Cardiac fibroblast (primary cell): ENCODE measurements around the gene SLC15A1.

ENCODE experiments used
- DNase-seq, 2 donors: peaks; one replicate each; pipeline versions ENCODE4 v3.0.0 to v3.0.0-alpha.2; 2010; ENCODE audit warnings: low read depth in 2 of 2
- H3K4me3 ChIP-seq, 2 donors: replicated peaks in 1 of 2; 1 replicate in 1 of 2; 2 replicates in 1 of 2; pipeline ENCODE4 v1.5.1; 2011; ENCODE audit warnings: low read depth in 2 of 2, low read length in 2 of 2, mild to moderate bottlenecking in 2 of 2, moderate library complexity in 1 of 2
- TF ChIP-seq, protein P1 (sequence below): IDR thresholded peaks from one replicate; pipeline ENCODE4 v1.5.1; 2011; ENCODE audit warnings: low read depth, mild to moderate bottlenecking, low read length, inconsistent platforms

Gene SLC15A1

DNA sequence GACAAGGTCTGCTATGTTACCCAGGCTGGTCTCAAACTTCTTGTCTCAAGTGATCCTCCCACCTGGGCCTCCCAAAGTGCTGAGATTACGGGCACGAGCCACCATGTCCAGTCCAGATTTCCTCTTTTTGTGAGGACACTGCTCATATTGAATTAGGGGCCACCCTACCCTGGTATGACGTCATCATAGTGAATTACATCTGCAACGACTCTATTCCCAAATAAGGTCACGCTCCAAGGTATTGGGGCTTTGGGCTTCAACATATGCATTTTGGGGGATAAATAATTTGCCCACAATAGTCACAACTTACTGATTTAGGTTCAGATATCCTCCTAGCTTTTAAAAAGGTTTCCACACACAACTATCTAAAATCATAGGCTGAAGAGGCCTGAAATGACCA lies 9.5 kb downstream of the SLC15A1 start:
- TF ChIP-seq, protein P1, sequence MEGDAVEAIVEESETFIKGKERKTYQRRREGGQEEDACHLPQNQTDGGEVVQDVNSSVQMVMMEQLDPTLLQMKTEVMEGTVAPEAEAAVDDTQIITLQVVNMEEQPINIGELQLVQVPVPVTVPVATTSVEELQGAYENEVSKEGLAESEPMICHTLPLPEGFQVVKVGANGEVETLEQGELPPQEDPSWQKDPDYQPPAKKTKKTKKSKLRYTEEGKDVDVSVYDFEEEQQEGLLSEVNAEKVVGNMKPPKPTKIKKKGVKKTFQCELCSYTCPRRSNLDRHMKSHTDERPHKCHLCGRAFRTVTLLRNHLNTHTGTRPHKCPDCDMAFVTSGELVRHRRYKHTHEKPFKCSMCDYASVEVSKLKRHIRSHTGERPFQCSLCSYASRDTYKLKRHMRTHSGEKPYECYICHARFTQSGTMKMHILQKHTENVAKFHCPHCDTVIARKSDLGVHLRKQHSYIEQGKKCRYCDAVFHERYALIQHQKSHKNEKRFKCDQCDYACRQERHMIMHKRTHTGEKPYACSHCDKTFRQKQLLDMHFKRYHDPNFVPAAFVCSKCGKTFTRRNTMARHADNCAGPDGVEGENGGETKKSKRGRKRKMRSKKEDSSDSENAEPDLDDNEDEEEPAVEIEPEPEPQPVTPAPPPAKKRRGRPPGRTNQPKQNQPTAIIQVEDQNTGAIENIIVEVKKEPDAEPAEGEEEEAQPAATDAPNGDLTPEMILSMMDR = no peak
- no peak for DNase-seq

DNA sequence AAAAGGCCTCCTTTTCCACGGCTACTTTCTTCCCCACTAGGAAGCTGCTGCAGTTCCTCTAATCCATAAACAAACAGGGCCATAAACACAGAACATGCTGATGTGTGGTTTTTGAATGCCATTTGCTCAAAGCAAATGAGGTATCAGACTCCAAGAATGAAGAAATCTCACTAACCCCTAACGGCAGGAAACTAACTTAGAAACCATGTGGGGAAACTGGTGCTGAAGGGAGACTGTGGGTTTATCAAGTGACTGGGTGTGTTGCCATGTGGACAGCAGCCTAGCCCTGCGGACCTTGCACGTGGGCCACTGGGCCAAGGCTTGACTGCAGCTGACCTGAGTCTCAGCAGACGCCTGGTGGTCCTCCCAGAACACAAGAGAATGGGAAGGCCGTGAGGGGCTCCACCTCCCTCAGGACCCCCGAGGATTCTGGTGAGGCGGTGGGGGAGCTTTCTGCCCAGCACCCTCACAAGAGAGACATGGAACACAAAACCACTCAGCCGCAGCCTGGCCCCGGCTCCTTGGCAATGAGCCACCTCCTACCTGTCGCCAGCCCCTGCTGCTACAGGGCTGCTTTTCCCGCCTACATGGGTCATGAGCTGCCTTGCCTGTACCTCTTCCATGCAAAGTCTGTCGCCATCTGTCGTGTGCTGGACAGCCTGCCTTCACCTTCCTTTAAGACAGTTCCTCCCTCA lies 10.6 kb downstream of the SLC15A1 start:
- TF ChIP-seq, protein P1 = no peak
- no peak for DNase-seq
- no peak overlapping the region for H3K4me3 ChIP-seq

More for the DNA sequence above, 9.5 kb downstream of the SLC15A1 start:
- no peak overlapping the region for H3K4me3 ChIP-seq

GRCh38 chr13:98740131-98740530 lies 12.3 kb downstream of the SLC15A1 start:
- no peak overlapping the region for H3K4me3 ChIP-seq
- TF ChIP-seq, protein P1 = no peak
- no peak for DNase-seq

DNA sequence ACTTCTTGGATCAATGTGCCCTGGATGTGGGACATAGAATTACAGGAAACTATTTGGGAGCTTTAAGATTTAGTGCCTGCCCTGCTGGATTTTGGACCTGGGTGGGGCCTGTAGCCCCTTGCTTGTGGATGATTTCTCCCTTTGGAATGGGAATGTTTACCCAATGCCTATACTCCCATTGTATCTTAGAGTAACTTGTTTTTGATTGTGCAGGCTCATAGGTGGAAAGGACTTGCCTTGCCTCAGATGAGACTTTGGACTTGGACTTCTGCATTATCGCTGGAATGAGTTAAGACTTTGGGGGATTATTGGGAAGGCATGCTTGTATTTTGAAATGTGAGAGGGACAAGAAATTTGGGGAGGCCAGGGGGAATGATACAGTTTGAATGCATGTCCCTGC lies 13.5 kb downstream of the SLC15A1 start:
- TF ChIP-seq, protein P1 = no peak
- no peak overlapping the region for H3K4me3 ChIP-seq
- no peak for DNase-seq

DNA sequence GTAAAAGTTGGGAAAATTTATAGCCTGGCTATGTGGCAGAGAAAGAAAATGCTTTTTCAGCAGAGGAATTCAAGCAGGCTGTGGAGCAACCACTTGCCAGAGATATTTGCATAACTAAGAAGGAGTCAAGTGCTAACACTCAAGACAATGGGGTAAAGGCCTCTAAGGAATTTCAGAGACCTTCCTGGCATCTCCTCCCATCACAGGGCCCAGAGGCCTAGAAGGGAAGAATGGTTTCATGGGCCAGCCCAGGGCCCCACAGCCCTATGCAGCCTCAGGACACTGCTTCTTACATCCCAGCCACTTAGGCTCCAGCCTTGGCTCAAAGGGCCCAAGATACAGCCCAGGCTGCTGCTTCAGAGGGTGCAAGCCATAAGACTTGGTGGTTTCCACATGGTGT lies 14.3 kb downstream of the SLC15A1 start:
- no peak overlapping the region for H3K4me3 ChIP-seq
- TF ChIP-seq, protein P1 = no peak
- DNase-seq = no peak

DNA sequence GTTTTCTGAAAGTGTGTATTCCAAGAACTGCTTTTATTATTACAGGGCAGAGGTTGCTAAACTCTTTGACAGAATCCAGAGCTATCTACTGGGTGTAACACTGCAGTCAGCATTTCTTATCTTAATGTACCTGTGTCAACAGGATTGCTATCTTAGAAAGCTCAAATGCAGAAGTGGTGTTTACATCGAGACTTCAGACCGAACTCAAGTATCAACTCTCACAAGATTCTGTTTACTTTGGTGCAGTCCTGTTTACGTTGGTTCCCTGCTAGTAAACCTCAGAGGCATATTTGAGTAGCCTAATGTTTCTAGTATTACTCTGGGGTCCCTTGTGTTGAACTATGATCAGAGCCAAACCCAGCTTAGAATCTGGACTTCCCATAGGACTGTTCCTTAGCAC lies 20.5 kb downstream of the SLC15A1 start:
- TF ChIP-seq, protein P1 = no peak
- H3K4me3 ChIP-seq = no peak overlapping the region
- DNase-seq = no peak

DNA sequence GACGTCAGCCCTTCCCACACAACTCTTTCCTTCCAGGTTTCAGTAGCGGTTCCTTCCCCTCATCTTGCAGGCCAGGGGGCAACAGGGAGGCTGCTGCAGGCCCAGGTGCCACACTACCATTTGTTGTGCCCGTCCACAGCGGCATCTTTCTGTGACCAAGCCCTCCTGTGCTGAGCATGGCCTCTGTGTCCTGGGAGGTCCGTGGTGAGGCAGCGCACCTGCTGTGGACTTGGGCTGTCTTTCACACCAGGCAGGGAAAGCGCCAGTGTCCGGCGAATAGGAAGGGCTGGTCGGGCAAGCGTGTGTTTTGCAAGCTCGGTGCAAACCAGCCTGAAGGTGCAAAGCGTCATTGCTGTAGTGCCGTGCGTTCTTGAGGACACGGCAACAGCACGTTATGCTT lies 21.4 kb downstream of the SLC15A1 start:
- DNase-seq = no peak
- TF ChIP-seq, protein P1 = no peak
- no peak overlapping the region for H3K4me3 ChIP-seq
